Activated CD8-positive, alpha-beta memory T cell treated with anti-CD3 and anti-CD28 coated beads for 36 hours (primary cell): ENCODE results near the gene DAZ2. TPM values are rescaled to one million over a fixed set of nuclear protein-coding genes. Genes with fewer than 3 reads are reported as not detected.
"Not testable (repeated sequence)": the region's sequence is repeated elsewhere in the genome, so short reads cannot be mapped to it uniquely, and the experiment has no call there.

Source experiments
- CTCF ChIA-PET: fragments of 350-600 bp; sonication (Branson Sonifier 250); formaldehyde crosslinking; loops from one replicate; lab custom pipeline; 2021; ENCODE audit warnings: antibody characterized with exemption; lab: Charles Lee
- POLR2A ChIA-PET: fragments of 350-600 bp; sonication (Branson Sonifier 250); formaldehyde crosslinking; loops from one replicate; lab custom pipeline; 2021; ENCODE audit warnings: antibody characterized with exemption; lab: Charles Lee
- total RNA-seq, 2 experiments: library from RNA; stranded (reverse); gene quantifications; one replicate each; pipeline ENCODE4 v1.2.3, GENCODE V29; 2021

The DAZ2 gene
- total RNA-seq = not detected

- POLR2A ChIA-PET, CTCF ChIA-PET: not testable (repeated sequence)
Measured at GRCh38 chrY:23219233-23219632, at the start of gene DAZ2. TSS of gene DAZ2 (plus strand) at chrY:23219533. CDS start at chrY:23219741, 208 bp downstream.

GRCh38 chrY:23198908-23199307 lies 20.4 kb upstream of the DAZ2 start, which contains the start of gene DAZ1:
TSS of gene DAZ1 (minus strand) at chrY:23199008. CDS start at chrY:23198800, 208 bp downstream.
- POLR2A ChIA-PET, CTCF ChIA-PET: not testable (repeated sequence)

GRCh38 chrY:23207455-23207854 lies 11.9 kb upstream of the DAZ2 start:
- POLR2A ChIA-PET, CTCF ChIA-PET: not testable (repeated sequence)

- POLR2A ChIA-PET, CTCF ChIA-PET: not testable (repeated sequence)
Measured at GRCh38 chrY:23209802-23210495, 9.4 kb upstream of the DAZ2 start.

- CTCF ChIA-PET, POLR2A ChIA-PET: not testable (repeated sequence)
Measured at GRCh38 chrY:23210681-23211080, 8.7 kb upstream of the DAZ2 start.

Other genes starting within 250 kb of the DAZ2 start
- gene BPY2, start 235.3 kb upstream of the DAZ2 start, total RNA-seq = not detected
- gene DAZ1, start 20.5 kb upstream of the DAZ2 start, total RNA-seq = not detected